CD4-positive, alpha-beta T cell treated with Interleukin-15 for 4 hours (primary cell): ENCODE results near the gene HDHD5.
"Not testable (repeated sequence)": the region's sequence is repeated elsewhere in the genome, so short reads cannot be mapped to it uniquely, and the experiment has no call there.

ENCODE experiments used
- DNase-seq: peaks from one replicate; pipeline ENCODE4 v3.0.0-alpha.2; 2020; ENCODE audit warnings: low spot score

Gene HDHD5

DNA sequence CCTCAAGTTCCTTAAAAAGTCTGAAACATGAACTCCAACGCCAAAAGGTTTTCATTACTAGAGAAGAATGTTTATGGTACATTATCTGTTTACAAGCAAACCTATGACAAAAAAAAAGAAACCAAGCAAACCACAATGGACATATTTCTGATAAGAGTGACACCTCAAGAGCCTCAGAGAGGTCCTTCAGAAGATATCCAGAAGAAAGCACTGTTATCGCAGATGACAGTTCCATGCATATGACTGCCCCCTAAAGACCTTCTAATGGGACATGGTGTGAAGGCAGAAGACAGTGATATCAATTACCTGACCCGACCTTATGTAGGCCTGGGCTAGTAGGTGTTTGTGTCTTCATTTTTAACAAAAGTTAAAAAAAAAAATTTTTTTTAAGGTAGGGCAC, 3.1 kb downstream of the HDHD5 start:
- no peak for DNase-seq

DNA sequence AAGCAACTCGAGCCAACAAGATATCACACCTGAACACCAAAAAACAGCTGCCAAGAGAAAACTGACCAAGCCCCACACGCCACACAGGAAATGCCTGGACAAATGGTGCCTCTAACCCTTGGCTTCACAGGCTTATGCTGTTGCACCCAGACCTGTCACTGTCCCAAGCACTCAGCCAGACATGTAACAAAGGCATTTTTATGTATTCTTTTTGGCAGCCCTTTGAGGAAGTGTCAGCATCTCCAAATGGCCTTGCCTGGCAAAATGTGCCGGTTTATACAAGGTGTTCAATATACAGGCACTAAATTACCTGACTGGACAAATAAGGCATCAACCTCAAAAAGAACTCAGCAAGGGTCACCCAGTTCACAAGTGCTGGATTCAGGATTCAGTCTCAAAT, 6.1 kb downstream of the HDHD5 start:
- no peak for DNase-seq

DNA sequence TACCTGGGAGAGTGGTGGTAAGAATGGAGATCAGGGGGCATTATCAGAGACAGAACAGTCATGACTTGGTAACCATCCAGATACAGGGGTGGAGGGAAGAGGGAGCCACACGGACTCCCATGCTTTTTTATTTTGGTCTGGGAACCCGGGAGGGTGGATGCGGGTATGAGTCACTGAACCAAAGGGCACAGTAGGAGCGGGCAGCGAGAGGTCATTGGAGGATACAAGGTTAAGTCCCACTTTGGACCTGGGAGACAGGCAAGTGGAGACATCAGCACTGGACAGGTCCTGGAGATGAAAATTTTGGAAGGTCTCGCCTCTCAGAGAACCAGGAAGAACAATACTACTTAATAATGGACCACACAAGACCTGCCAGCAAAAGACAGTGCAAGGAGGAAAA, 6.7 kb downstream of the HDHD5 start:
- DNase-seq, result no peak

DNA sequence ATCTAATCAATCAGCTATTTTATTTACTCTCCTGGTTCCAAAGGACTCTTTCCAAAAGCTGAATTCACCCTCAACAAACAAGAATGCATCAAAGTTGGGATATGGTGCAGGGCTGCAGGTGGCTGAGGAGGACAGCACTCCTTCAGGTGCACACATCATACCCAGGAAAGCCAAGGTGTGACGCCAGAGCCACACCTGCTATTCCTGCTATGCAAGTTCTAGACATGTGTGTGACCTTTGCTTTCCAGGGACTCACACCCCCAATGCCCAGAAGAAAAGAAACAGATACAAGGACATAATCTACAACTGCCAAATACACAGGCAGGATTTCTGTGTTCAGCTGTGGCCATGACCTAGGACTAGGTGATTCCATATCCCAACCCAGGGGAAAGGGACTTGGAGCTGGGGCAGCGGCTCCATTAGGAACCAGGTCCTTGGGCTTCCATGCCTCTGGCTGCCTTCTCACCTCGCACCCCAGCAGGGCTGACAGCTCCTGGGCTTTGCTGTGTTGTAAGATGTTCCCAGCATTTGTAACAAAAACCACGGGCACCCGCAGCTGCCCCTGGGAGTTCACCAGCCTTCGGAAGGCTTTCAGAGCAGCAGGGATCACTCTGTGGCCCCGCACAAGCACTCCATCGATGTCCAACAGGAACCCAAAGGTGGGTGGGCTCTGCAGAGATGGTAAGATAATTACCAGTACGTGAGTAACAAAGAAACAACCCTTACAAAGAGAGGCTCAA, 9.8 kb downstream of the HDHD5 start:
- no peak for DNase-seq

DNA sequence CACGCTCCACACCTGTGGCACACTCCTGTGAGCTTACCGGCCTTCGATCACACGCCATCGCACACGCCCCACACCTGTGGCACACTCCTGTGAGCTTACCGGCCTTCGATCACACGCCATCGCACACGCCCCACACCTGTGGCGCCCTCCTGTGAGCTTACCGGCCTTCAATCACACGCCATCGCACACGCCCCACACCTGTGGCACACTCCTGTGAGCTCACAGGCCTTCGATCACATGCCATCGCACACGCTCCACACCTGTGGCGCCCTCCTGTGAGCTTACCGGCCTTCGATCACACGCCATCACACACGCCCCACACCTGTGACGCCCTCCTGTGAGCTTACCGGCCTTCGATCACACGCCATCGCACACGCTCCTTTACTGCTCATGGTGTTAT, 11.6 kb downstream of the HDHD5 start:
- not testable (repeated sequence) for DNase-seq

DNA sequence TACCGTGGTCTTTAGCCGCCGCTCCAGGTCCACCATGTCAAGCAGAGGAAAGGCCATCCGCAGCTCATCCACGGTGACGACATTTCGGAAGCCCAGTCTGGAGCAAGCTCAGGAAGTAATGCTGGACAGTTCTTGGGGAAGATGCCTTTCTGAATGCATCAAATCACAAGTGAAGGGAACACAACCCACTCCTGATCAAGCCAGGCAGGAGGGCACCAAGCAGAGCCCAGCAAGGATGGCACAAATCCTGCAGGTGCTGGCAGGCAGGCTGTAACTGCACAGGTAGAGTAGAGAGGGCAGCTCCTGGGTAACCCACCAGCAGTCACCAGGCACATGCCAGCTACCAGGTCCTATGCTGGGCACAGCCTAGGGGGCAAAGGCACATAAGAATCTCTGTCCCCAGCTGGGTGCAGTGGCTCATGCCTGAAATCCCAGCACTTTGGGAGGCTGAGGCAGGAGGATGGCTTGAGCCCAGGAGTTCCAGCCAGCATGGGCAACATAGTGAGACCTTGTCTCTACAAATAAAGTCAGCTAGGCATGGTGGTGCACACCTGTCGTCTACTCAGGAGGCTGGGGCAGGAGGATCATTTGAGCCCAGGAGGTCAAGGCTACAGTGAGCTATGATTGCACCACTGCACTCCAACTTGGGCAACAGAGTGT, 13.9 kb downstream of the HDHD5 start:
- DNase-seq, result no peak

DNA sequence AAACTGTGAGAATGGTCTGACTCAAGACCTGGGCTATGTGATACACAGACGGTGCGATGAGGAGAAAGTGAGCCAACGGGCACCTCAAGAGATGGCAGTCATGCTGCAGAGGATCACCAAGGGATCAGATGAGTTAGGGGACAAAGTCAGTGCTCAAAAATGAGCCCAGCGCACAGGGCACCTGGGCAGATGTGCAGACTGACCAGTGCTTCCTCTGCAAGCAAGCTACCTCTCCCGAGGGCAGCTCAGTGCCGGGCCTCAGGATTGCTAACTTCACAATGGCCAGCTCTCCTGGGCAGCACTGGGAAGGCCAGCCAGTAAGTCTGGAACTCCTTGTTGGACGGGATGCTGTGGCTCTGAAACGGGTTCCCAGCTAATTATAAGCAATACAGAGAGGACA, 15.3 kb downstream of the HDHD5 start:
- DNase-seq, result no peak

DNA sequence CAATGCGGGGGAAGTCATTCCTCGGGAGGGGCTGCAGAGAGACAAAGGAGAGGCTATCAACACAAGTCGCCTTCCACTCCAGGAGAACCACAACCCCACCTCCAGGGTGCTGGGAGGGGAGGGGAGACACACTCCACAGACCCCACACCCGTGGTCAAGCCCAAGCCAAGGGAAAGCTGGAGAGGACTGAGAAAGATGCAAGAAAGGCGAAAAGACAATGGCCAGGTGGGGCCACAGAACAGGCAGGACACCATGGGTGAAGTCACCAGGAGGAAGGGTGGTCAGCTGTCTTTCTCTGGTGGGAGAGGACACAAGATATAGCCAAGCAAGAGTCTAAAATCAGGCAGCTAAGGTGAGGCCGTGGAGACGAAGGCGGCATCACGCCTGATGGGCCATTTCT, 16.0 kb downstream of the HDHD5 start:
- DNase-seq, result no peak

DNA sequence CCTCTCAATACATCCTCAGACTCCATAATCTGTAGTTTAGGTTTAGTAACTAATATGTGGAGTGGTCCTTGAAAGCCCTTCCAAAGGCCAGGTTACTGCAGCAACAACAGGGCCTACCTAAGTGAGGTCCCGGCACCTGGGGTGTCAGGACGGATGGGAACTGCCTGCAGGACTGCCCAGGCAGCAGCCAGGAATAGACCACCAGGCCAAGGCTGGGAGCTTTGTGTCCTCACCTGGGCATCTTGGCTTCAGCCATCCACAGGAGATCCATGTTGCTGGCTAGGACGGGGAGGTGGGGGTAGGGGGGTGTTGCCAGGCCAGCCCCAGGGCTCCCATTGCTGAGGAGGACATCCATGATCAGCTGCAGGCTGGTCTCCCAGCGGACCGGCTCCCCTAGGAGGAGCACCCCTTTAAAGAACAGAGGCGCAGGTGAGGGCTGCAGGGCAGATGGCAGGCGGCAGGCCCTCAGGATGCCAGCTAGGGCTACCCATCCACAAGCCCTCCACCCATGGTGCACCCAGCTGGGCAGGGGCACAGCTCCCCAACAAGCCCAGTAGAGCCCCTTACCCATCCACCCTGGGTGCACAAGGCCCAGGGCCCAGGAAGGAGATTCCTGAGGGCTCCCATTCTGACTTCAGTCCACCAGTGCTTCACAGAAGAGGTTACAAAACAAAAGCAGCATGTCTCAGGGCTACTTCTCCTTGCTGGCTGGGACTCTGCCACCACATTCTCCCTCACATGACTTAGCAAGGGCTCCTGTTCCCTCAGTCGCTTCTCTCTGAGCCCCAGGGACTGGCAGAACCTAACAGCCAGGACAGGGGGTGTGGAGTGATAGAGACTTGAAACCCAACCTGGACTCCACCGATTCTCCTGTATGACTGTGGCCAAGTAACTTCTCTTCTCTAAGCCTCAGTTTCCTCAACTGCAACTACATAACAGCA, 18.0 kb downstream of the HDHD5 start:
- no peak for DNase-seq

DNA sequence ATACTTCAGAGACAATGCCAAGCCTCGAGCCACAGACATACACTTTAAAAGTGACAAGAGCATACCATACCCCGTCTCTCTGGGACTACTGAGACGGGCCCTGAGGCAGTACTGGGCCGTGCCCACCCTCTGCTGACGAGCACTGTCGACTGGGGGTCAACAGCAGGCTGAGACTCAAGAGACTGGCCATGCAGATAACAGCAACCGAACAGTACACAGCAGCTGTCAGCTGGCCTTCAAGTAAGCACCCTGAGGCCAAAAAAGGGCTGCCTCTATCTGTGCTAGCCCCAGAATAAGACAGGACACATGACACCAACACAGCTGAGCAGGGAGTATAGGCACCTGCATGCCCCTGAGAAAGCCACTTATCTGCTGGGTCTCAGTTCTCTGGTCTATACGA, 19.1 kb downstream of the HDHD5 start:
- no peak for DNase-seq

DNA sequence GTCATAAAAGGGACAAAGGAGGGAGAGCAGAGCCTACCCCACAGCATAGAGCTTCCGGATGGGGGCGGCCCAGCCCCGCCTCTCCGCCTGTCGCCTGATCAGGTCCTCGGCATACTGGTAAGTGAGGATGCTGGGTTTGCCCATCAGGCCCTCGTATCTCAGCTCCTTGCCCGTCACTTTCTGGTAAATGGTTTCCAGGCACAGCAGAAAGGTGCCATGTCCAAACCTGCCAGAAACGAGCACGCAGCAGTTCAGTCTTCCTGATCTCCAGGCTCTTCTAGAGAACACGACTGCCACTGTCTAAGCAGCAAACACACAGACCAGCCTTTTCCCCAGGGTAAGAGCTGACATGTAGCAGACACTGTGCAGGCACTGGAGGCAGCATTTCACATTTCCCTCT, 20.6 kb downstream of the HDHD5 start:
- no peak for DNase-seq

DNA sequence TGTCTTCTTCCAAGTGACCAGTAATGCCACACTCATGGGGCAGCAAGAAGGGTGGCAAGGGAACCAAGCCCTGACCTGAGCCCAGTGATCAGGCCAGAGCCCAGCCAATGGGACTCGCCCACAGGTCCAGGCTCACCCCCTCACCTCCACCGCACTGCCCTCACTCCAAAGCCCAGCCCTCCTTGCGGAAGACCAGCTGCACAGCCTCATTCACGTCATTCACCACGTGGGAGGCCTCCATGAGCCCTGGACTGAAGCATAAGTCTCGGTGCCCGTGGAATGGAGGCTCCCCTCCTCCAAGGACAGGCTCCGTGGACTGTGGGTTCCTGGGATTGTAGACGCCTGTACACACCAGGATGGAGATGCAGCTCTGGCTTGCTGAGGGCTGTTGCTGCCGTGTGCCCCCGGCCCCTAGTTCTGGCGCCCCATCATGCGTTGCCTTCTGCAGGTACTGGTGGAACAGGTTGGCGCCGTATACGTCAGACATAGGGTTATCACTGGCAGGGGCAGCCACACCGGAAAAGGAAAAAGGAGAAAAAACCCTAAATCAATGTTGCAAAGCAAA, 21.1 kb downstream of the HDHD5 start:
- DNase-seq, result no peak

DNA sequence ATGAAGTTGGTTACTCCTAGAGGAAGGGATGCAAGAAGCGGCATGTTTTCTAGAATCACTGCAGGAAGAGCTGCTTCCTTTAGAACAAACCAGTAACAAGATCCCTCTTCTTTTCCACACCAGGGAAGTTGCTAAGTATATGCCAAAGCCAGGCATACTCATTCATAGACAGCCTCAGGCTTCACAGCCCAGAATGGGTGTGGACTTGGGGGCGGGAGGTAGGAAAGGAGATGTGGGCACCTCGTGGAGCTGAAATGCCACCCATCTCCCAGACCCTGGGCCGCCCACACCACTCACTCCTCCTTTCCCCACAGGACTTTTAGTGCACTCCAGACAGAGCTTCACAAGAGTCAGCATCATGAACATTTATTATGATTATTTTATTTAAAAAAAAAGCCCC, 21.9 kb downstream of the HDHD5 start:
- DNase-seq, result no peak

DNA sequence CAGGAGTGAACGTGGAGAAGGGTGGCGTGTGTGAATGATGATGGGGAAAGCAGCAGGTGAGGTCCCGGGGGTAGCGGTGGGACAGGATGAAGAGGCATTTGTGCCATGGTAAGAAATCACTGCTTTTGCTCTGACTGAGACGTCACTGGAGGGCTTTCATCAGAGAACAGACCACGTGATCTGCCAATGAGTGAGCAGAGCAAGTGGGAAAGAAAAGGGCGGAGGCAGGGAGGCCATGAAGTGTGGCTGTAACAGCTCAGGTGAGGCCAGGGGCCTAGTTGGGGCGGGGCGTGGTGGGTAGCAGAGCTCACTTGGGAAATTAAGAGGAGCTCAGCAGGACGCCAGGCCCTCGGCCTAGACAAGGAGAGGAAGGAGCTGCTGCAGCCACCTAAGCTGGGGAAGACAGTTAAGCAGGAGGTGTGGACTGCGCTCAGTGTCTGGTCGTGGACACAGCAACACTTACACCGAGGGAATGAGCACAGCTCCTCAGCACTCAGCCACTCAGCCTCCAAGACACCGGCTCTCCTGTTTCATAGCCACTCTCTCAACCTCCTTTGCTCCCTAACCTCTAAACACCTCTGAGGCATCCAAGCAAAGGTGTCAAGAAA, 23.8 kb downstream of the HDHD5 start:
- DNase-seq, result no peak

DNA sequence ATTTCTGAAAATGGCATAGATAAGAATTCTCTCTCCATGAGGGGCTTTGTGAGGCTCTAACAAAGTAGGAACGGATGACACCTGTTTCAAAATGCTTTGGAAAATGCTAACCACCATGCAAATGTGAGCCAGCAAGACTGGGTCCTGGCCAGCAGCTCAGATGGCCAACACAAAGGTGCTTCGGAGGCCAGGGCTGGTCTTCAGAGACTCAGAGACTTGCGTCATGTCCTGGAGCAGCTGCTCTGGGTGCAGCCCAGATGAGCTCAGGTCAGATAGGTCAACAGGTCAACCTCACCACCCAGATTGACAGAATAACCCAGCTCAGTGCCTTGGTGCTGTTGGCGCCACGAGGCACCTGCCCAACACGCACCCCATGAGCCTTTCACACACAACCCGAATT, 25.9 kb downstream of the HDHD5 start:
- no peak for DNase-seq

DNA sequence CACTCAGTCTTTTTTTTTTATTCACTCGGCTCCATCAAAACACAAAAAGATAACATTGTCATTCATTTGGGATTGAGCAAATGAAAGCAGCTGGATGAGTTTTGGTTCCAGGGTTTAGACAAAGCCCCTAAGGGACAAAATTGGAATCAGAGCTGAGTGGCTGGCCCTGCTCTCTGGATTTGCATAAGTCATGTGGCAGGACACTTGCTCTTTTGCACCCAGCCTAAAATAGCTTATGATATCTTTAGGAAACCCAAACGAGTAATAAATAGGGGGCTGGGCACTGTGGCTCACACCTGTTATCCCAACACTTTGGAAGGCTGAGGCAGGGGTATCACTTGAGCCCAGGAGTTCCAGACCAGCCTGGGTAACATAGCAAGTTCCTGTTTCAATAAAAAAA, 27.0 kb downstream of the HDHD5 start:
- no peak for DNase-seq

DNA sequence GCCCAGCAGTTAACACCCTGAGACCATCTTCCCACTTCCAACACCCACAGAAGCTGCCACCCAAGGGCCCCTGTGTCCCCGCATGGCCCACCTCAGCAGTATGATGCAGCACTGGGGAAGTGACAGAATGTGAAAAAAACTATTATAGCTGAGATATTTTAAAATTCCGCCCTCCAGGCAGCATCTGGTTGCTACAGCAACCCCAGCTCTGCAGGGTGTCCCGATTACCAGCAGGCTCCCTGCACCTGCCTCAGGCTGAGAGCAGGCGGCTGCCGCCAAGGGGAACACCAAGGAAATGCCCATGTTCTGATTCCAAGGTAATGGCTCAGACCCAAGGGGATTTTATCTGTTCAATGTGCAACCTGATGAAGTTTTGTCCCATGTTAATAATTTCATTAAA, 27.4 kb downstream of the HDHD5 start:
- DNase-seq, result no peak

DNA sequence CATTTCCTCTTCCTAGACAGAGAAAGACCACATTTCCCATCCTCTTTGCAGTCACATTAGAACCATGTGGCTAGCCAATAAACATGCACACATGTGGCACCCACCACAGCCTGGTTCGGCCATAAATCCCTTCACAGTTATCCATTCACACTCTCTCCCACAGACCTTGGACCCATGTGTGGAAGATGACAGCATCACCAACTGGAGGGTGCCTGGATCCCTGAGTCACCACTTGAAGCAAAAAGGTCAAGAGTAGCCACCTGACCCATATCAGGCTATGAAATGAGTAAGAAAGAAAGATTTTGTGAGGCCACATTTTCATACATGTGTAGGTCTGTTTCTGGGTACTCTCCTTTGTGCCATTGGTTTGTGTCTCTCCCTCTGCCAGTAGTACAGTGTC, 28.9 kb downstream of the HDHD5 start:
- DNase-seq, result no peak

DNA sequence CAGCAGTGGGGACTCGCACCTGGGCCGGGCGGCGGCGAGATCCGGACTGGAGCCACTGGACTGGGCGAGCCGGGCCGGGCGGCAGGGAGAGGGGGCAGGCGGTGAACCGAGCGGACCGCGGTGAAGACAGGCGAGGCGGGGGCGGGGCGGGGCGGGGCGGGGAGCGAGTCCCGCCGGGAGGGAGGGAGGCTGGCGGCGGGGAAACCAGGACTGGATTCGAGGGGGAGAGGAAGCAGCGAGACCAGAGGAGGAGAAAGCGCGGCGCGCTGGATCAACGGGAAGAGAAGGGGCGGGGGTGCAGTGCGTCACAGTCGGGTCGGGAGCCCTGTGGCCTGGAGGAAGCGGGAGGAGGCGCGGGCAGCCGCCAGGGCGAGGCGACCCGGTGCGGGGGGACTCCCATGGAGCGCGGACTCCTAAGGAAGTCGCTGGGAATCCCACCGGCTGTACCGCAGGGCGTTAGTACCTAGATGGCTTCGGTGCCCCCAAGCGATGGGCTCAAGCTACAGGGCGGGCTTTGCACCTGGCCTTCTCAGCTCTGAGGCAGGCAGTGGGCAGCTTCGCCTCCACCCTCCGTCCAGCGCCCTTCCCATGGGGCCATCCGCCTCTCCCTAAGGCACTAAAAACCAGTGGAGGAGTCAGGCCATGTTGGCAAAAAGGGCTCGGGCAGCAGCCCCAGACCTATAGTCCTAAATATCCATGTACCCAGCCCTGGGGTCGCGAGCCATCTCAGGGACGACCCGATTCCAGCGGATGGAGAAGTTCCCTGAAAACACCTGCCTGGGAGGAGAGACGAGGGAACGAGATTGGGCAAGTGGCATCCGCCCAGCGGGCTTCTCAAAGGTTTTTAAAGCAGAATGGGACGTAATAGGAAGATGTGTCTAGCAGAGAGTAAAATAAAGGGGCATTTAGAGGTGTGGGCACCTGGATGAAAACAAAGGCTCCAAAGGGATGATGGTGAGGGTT, 37.6 kb downstream of the HDHD5 start, which contains the start of gene TMEM121B:
TSS of gene TMEM121B (minus strand) at position 128 of the 963 bp plus-strand sequence. CDS start 233 bp downstream, outside the sequence.
- no peak for DNase-seq

DNA sequence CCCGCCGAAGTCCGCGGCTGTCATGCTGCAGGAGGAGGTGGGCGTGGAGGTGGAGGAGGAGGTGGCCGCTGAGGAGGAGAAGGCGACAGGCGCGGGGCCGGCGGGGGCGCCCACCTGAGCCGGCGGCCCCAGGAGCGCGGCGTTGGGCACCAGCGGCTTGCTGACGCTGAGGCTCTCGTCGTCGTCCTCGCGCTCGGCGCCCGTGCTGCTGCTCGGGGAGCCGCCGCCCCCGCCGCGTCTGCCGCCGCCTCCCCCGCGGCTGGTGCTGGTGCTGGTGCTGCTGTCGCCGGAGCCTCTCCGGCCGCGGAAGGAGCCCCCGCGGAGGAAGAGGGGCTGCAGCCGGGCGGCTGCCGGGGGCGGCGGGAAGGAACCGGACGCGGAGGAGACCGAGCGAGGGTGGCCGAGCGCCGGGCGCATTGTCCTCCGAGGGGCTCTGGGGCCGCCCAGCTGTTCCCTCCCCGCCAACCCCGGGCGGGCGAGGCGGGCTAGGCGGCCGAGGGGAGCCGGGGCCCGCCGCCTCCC, 38.3 kb downstream of the HDHD5 start:
- no peak for DNase-seq

DNA sequence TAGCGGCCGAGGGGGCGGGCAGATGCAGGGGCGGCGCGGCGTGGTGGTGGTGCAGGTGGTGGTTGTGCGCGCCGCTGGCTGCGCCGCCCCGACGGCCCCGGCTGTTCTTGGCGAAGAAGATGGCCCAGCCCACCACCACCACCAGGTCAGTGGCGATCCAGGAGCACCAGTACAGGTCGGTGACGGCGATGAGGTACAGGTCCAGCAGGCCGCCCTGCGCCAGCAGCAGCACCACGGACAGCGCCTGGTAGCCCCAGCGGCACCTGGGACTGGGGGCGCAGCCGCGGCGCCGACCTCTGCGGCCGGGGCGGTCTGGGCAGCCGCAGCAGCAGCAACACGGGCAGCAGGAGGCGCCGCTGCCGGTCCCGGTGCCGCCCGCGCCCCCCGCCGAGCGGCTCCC, 38.8 kb downstream of the HDHD5 start:
- DNase-seq, result peak; percentile 50
